Gastroesophageal sphincter (tissue), 4 donors: Measurements from ENCODE around the gene MLLT10. TPM values are rescaled to one million over a fixed set of nuclear protein-coding genes. Genes with fewer than 3 reads are reported as not detected.

Experiments
- ATAC-seq: fragments of 150-250 bp; one replicate; pipeline ENCODE4 v1.9.1; 2016; ENCODE audit warnings: mild to moderate bottlenecking, moderate library complexity
- H3K27ac ChIP-seq, 4 donors: fragments of 200-600 bp; sonication (generic) in 3 of 4; 1 replicate in 3 of 4; 2 replicates in 1 of 4; pipeline ENCODE4 v1.5.1; 2016 to 2019
- H3K27me3 ChIP-seq: fragments of 200-600 bp; sonication (generic); one replicate; pipeline ENCODE4 v1.5.1; 2019
- H3K36me3 ChIP-seq, 2 donors: fragments of 200-600 bp; sonication (generic); one replicate each; pipeline ENCODE4 v1.5.1; 2019; ENCODE audit warnings: control low read depth in 1 of 2
- H3K4me1 ChIP-seq, 3 donors: fragments of 200-600 bp; sonication (generic); 1 replicate in 2 of 3; 2 replicates in 1 of 3; pipeline ENCODE4 v1.5.1; 2016 to 2019; ENCODE audit warnings: control low read depth in 2 of 3
- H3K4me3 ChIP-seq, 2 donors: fragments of 200-600 bp; sonication (generic); one replicate each; pipeline ENCODE4 v1.5.1; 2019; ENCODE audit warnings: mild to moderate bottlenecking in 1 of 2, moderate library complexity in 1 of 2
- H3K9me3 ChIP-seq, 3 donors: fragments of 200-600 bp; sonication (generic); one replicate each; pipeline ENCODE4 v1.5.1; 2017 to 2019; ENCODE audit warnings: control low read depth in 2 of 3
- CTCF ChIP-seq, 4 experiments: fragments of 200-600 bp in 2 of 4; fragments of 450-650 bp in 2 of 4; sonication (generic) in 1 of 4; IDR thresholded peaks; one replicate each; pipeline ENCODE4 v1.5.1; 2017 to 2019; ENCODE audit warnings: antibody characterized with exemption in 4 of 4, mild to moderate bottlenecking in 2 of 4, moderate library complexity in 2 of 4
- EP300 ChIP-seq: sonication (generic); formaldehyde crosslinking; IDR thresholded peaks from one replicate; pipeline ENCODE4 v1.6.1; 2017; ENCODE audit warnings: antibody characterized with exemption, mild to moderate bottlenecking
- POLR2A ChIP-seq, 2 donors: fragments of 450-650 bp; IDR thresholded peaks; one replicate each; pipeline ENCODE4 v1.6.1; 2017; ENCODE audit warnings: antibody characterized with exemption in 2 of 2, mild to moderate bottlenecking in 2 of 2, moderate library complexity in 1 of 2
- POLR2AphosphoS5 ChIP-seq: sonication (generic); formaldehyde crosslinking; IDR thresholded peaks from one replicate; pipeline ENCODE4 v1.6.1; 2017; ENCODE audit warnings: antibody characterized with exemption
- WGBS, 2 donors: methylation state at CpG; one replicate each; pipeline ENCODE4 v1.1.5; 2018; ENCODE audit warnings: low coverage in 1 of 2; 5-methylcytosine and 5-hydroxymethylcytosine counted together
- total RNA-seq, 4 donors: library from RNA; depleted of rRNA; stranded (reverse); fragments of >200 nt; gene quantifications; one replicate each; pipeline ENCODE4 v1.1.0, GENCODE V29; 2016

Gene MLLT10
- total RNA-seq, 4 donors from 2014 or later: 27.2 to 52.1 (median 39.0) TPM

- H3K9me3 ChIP-seq: no peaks in the 10 kb centered on the region
- ATAC-seq: no peak
- no peak overlapping the region for H3K4me3 ChIP-seq
- H3K27ac ChIP-seq: no peak overlapping the region
- 82 to 93% methylated on average over 2 to 3 of the region's 3 CpGs for WGBS, 2 donors
- H3K27me3 ChIP-seq: no peaks in the 10 kb centered on the region
- no peaks in the 10 kb centered on the region for H3K36me3 ChIP-seq
- H3K4me1 ChIP-seq: peaks cover 0 to 13% (median 6%) of the 10 kb centered on the region in 3 donors
- TF ChIP-seq POLR2AphosphoS5 (no peak), EP300 (no peak), POLR2A (IDR thresholded peaks at IDR 0.05) (no peak), CTCF (IDR thresholded peaks at IDR 0.05) (no peak)
These were observed 27.7 kb upstream of the MLLT10 start for GRCh38 chr10:21506351-21506750.

GRCh38 chr10:21507150-21507549 is 26.9 kb upstream of the MLLT10 start:
- Histone ChIP-seq H3K36me3 (no peaks in the 10 kb centered on the region), H3K9me3 (no peaks in the 10 kb centered on the region), H3K27me3 (no peaks in the 10 kb centered on the region), H3K4me3 (no peak overlapping the region), H3K4me1 (peaks cover 0 to 13% (median 6%) of the 10 kb centered on the region in 3 donors), H3K27ac (no peak overlapping the region)
- no peak for ATAC-seq
- WGBS, 2 donors: 89% methylated on average over 12 of the region's 21 CpGs; no CpG with 5 or more reads in 1 of the 2 donors
- TF ChIP-seq POLR2A (IDR thresholded peaks at IDR 0.05) (no peak), CTCF (IDR thresholded peaks at IDR 0.05) (no peak), EP300 (no peak), POLR2AphosphoS5 (no peak)

GRCh38 chr10:21508706-21509331 is 25.2 kb upstream of the MLLT10 start:
- no peak overlapping the region for H3K4me3 ChIP-seq
- TF ChIP-seq POLR2AphosphoS5 (no peak), CTCF (IDR thresholded peaks at IDR 0.05) (no peak), POLR2A (IDR thresholded peaks at IDR 0.05) (no peak), EP300 (no peak)
- no peak for ATAC-seq
- H3K27ac ChIP-seq: no peak overlapping the region
- no peaks in the 10 kb centered on the region for H3K36me3 ChIP-seq
- H3K4me1 ChIP-seq: peaks cover 0 to 19% (median 6%) of the 10 kb centered on the region in 3 donors
- H3K9me3 ChIP-seq: no peaks in the 10 kb centered on the region
- WGBS, 2 donors: 82 to 87% methylated on average over 3 to 5 of the region's 43 CpGs
- H3K27me3 ChIP-seq: no peaks in the 10 kb centered on the region

GRCh38 chr10:21509341-21510240 is 24.4 kb upstream of the MLLT10 start:
- Histone ChIP-seq H3K4me3 (peak overlapping the region; percentile 34 to 55), H3K36me3 (no peaks in the 10 kb centered on the region), H3K9me3 (no peaks in the 10 kb centered on the region), H3K27me3 (no peaks in the 10 kb centered on the region), H3K27ac (peak overlapping the region in 3 of 4 donors; percentile 10 to 62 (median 31)), H3K4me1 (peaks cover 0 to 26% (median 6%) of the 10 kb centered on the region in 3 donors)
- peak; percentile 10 for ATAC-seq
- WGBS, 2 donors: 41 to 91% methylated on average over 6 to 9 of the region's 58 CpGs
- TF ChIP-seq POLR2A (IDR thresholded peaks at IDR 0.05) (no peak), EP300 (no peak), CTCF (IDR thresholded peaks at IDR 0.05) (no peak), POLR2AphosphoS5 (no peak)
